Measurements from ENCODE around the gene OR2M3.

DNA sequence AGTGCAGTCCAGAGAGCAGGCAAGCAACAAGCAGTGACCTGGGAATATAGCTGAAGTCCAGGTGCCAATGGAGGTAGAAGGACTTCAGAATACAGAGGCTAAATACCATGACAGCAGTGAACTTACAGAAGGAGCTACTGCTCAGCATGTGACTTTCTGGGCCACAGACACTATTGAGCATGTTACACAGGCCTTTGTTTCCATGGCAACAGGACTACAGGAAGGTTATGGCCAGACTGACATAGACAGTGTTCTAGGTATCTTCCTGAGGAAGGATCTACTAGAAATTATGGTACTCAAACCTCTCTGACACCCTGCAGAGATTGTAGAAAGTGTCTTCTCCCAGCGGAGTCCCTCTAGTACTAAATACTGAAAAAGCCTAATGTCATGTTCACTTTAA lies 41.1 kb upstream of the OR2M3 start:
- TF ChIP-seq CTCF (IDR thresholded peaks at IDR 0.05): no peak
- no peak for TF ChIP-seq POLR2AphosphoS5 (IDR thresholded peaks at IDR 0.05)

Measured in esophagus muscularis mucosa (tissue), 3 donors.